Brain microvascular endothelial cell (primary cell): ENCODE measurements around the gene BTBD7.

Experiments used
- DNase-seq: peaks from one replicate; pipeline ENCODE4 v3.0.0-alpha.2; 2020
- H3K27ac ChIP-seq: fragments of 250-450 bp; sonication (Bioruptor Pico); 2 replicates; pipeline ENCODE4 v1.5.1; 2020; ENCODE audit warnings: mild to moderate bottlenecking, moderate library complexity
- H3K27me3 ChIP-seq: fragments of 250-450 bp; sonication (Bioruptor Pico); replicated peaks from 2 replicates; pipeline ENCODE4 v1.5.1; 2020; ENCODE audit warnings: mild to moderate bottlenecking
- H3K36me3 ChIP-seq: fragments of 250-450 bp; sonication (Bioruptor Pico); replicated peaks from 2 replicates; pipeline ENCODE4 v1.5.1; 2020; ENCODE audit warnings: mild to moderate bottlenecking
- H3K4me3 ChIP-seq: 2 replicates; pipeline ENCODE4 v1.5.1; 2011; ENCODE audit warnings: low read depth, mild to moderate bottlenecking, control low read depth, low read length, moderate library complexity
- in situ Hi-C: cut with HindIII; loops from 2 replicates; pipeline ENCODE4 v1.10.0; 2017; ENCODE audit warnings: low sequenced_read_pairs, low pct_ligation_motif_present
- TF ChIP-seq, protein P1 (sequence below): IDR thresholded peaks from 2 replicates; pipeline ENCODE4 v1.5.1; 2011; ENCODE audit warnings: low read depth, mild to moderate bottlenecking, moderate library complexity, low read length, control low read depth, inconsistent platforms; ENCODE audit errors: missing control alignments

The BTBD7 gene

GRCh38 chr14:93200553-93200952 is 132.3 kb downstream of the BTBD7 start:
- no peak overlapping the region for H3K4me3 ChIP-seq
- no peaks in the 10 kb centered on the region for H3K27me3 ChIP-seq
- in situ Hi-C loops = no loop called here
- TF ChIP-seq, protein P1, sequence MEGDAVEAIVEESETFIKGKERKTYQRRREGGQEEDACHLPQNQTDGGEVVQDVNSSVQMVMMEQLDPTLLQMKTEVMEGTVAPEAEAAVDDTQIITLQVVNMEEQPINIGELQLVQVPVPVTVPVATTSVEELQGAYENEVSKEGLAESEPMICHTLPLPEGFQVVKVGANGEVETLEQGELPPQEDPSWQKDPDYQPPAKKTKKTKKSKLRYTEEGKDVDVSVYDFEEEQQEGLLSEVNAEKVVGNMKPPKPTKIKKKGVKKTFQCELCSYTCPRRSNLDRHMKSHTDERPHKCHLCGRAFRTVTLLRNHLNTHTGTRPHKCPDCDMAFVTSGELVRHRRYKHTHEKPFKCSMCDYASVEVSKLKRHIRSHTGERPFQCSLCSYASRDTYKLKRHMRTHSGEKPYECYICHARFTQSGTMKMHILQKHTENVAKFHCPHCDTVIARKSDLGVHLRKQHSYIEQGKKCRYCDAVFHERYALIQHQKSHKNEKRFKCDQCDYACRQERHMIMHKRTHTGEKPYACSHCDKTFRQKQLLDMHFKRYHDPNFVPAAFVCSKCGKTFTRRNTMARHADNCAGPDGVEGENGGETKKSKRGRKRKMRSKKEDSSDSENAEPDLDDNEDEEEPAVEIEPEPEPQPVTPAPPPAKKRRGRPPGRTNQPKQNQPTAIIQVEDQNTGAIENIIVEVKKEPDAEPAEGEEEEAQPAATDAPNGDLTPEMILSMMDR = no peak
- H3K27ac ChIP-seq = no peak overlapping the region
- no peak for DNase-seq
- no peaks in the 10 kb centered on the region for H3K36me3 ChIP-seq

DNA sequence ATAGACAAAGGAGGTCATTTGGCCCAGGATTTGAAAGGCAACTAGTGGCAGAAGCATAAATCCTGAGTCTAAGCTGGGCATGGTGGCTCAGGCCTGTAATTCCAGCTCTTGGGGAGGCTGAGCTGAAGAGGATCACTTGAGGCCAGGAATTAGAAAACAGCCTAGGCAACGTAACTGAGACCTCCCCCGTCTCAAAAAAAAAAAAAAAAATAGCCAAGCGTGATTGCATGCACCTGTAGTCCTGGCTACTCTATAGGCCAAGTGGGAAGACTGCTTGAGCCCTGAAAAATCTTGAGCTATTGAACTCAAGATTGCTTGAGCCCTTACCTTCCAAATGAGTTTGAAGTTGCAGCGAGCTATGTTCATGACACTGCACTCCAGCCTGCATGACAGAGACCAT is 133.8 kb downstream of the BTBD7 start:
- Histone ChIP-seq H3K27ac (no peak overlapping the region), H3K4me3 (no peak overlapping the region), H3K27me3 (no peaks in the 10 kb centered on the region), H3K36me3 (no peaks in the 10 kb centered on the region)
- in situ Hi-C loops = no loop called here
- DNase-seq = no peak
- TF ChIP-seq, protein P1 = no peak

DNA sequence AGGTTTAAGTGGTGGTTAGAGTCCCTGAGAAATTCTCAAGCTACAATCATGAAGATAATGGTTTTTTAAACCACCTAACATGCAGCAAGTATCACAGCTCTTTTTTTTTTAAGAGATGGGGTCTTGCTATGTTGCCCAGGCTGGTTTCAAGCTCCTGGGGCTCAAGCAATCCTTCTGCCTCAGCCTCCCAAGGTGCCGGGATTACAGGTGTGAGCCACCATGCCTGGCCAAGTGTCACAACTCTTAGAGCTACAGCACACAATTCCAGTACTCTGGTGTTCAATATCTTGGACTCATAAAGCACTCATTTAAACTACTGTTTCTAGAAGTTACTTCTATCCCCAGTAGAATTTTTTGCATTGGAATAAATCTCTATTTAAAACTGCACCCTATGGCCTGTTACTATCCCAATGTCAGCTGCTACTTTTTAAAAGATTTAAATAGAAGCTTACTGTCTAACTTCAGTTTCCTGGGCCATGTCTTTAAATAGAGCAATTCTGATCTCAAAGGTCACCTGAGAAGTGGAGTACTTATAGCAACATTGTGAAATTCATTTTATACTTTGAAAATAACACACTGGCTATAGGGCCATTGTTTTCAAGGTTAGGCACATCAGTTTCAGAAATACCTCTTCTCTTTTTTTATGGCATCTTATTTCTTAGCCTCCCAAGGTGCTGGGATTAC is 137.4 kb downstream of the BTBD7 start:
- H3K27ac ChIP-seq = no peak overlapping the region
- in situ Hi-C loops = no loop called here
- H3K27me3 ChIP-seq = no peaks in the 10 kb centered on the region
- no peak overlapping the region for H3K4me3 ChIP-seq
- no peaks in the 10 kb centered on the region for H3K36me3 ChIP-seq
- TF ChIP-seq, protein P1 = no peak
- no peak for DNase-seq
